Hepatocyte (in vitro differentiated cells): ENCODE data around the gene EVX2. TPM values are rescaled to one million over a fixed set of nuclear protein-coding genes. Genes with fewer than 3 reads are reported as not detected.

Experiments
- DNase-seq: peaks from one replicate; pipeline ENCODE4 v3.0.0-alpha.2; 2016; ENCODE audit warnings: low spot score
- H2AFZ ChIP-seq: fragments of 200-600 bp; sonication (generic); 2 replicates; pipeline ENCODE4 v1.6.0; 2016; ENCODE audit warnings: antibody characterized with exemption, mild to moderate bottlenecking
- H3K27ac ChIP-seq: fragments of 200-600 bp; sonication (generic); 2 replicates; pipeline ENCODE4 v1.5.1; 2016; ENCODE audit warnings: mild to moderate bottlenecking
- H3K27me3 ChIP-seq: fragments of 200-600 bp; sonication (generic); 2 replicates; pipeline ENCODE4 v1.6.1; 2016
- H3K36me3 ChIP-seq: fragments of 200-600 bp; sonication (generic); replicated peaks from 2 replicates; pipeline ENCODE4 v1.5.1; 2016; ENCODE audit warnings: low read depth; ENCODE audit not compliant: insufficient read depth
- H3K4me1 ChIP-seq: fragments of 200-600 bp; sonication (generic); 2 replicates; pipeline ENCODE4 v1.5.1; 2016; ENCODE audit warnings: mild to moderate bottlenecking, moderate library complexity; ENCODE audit not compliant: insufficient read depth
- H3K4me2 ChIP-seq: fragments of 200-600 bp; sonication (generic); 2 replicates; pipeline ENCODE4 v1.6.0; 2016
- H3K4me3 ChIP-seq: fragments of 200-600 bp; sonication (generic); 2 replicates; pipeline ENCODE4 v1.5.1; 2016; ENCODE audit warnings: mild to moderate bottlenecking
- H3K79me2 ChIP-seq: fragments of 200-600 bp; sonication (generic); 2 replicates; pipeline ENCODE4 v1.6.0; 2017; ENCODE audit warnings: mild to moderate bottlenecking
- H3K9me2 ChIP-seq: fragments of 200-600 bp; sonication (generic); replicated peaks from 2 replicates; pipeline ENCODE4 v1.6.0; 2017; ENCODE audit warnings: mild to moderate bottlenecking; ENCODE audit not compliant: insufficient read depth
- H3K9me3 ChIP-seq: fragments of 200-600 bp; sonication (generic); 2 replicates; pipeline ENCODE4 v1.5.1; 2016; ENCODE audit warnings: low read depth, mild to moderate bottlenecking
- H4K20me1 ChIP-seq: fragments of 200-600 bp; sonication (generic); 2 replicates; pipeline ENCODE4 v1.6.0; 2016; ENCODE audit warnings: mild to moderate bottlenecking; ENCODE audit not compliant: insufficient read depth, poor library complexity, severe bottlenecking
- EZH2 ChIP-seq: fragments of 200-600 bp; sonication (generic); IDR thresholded peaks from 2 replicates; pipeline ENCODE4 v1.6.1; 2016; ENCODE audit warnings: antibody characterized with exemption, mild to moderate bottlenecking, borderline replicate concordance
- EZH2phosphoT487 ChIP-seq: fragments of 200-600 bp; sonication (generic); IDR thresholded peaks from one replicate; pipeline ENCODE4 v1.6.1; 2018; ENCODE audit warnings: antibody characterized with exemption, mild to moderate bottlenecking, low read depth, moderate library complexity; ENCODE audit not compliant: unreplicated experiment, severe bottlenecking
- WGBS: methylation state at CpG from one replicate; pipeline ENCODE4 v1.1.6; 2016; ENCODE audit warnings: low lambda C conversion rate; ENCODE audit errors: missing lambda C conversion rate; 5-methylcytosine and 5-hydroxymethylcytosine counted together
- polyA plus RNA-seq: library from polyadenylated mRNA; unstranded; fragments of >200 nt; fragmentation: Nextera tagmentation; extraction: Ambion mirVana; gene quantifications from 2 replicates; pipeline ENCODE4 v1.2.1, GENCODE V29; 2016
- total RNA-seq: library from RNA; depleted of rRNA; stranded (reverse); fragments of >200 nt; gene quantifications from 2 replicates; pipeline ENCODE4 v1.2.3, GENCODE V29; 2014
- TF ChIP-seq, protein P1 (sequence below): fragments of 200-600 bp; sonication (generic); IDR thresholded peaks from 2 replicates; pipeline ENCODE4 v1.5.1; 2016; ENCODE audit warnings: antibody characterized with exemption, mild to moderate bottlenecking; ENCODE audit not compliant: poor library complexity

EVX2 gene
- total and polyA plus RNA-seq, 2 experiments from 2014 or later = 1.7 to 3.5 TPM

DNA sequence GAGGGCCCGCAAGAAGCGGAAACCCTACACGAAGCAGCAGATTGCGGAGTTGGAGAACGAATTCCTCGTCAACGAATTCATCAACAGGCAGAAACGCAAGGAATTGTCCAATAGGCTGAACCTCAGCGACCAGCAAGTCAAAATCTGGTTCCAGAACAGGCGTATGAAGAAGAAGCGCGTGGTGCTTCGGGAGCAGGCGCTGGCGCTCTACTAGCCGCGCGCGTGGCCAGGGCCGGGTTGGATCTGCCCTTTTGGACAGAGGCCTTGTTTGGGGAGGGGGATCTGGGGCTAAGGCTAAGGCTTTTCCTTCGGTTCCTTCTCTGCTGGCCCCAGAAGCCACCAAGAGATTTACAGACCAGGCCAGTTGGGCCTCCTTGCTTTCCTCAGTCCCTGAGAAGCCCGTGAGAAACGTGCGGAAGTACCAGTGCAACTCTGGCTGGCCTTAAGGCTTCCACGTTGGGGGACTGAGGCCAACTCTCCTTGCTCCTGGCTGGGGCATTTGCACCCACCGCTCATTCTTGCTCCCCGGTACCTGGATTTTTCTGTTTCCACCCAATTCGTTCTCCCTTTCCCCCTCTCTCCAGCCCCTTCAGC, 16.9 kb upstream of the EVX2 start:
- peaks cover 99% of the 10 kb centered on the region for H3K27me3 ChIP-seq
- peak overlapping the region; percentile 18 for H3K4me3 ChIP-seq
- no peak overlapping the region for H2AFZ ChIP-seq
- peaks cover 52% of the 10 kb centered on the region for H3K79me2 ChIP-seq
- no peak for DNase-seq
- H3K36me3 ChIP-seq = no peaks in the 10 kb centered on the region
- 17% methylated on average over 28 of the region's 28 CpGs for WGBS
- peak overlapping the region; percentile 91 for H3K4me2 ChIP-seq
- TF ChIP-seq EZH2phosphoT487 (peak; percentile 22), EZH2 (no peak)
- TF ChIP-seq, protein P1, sequence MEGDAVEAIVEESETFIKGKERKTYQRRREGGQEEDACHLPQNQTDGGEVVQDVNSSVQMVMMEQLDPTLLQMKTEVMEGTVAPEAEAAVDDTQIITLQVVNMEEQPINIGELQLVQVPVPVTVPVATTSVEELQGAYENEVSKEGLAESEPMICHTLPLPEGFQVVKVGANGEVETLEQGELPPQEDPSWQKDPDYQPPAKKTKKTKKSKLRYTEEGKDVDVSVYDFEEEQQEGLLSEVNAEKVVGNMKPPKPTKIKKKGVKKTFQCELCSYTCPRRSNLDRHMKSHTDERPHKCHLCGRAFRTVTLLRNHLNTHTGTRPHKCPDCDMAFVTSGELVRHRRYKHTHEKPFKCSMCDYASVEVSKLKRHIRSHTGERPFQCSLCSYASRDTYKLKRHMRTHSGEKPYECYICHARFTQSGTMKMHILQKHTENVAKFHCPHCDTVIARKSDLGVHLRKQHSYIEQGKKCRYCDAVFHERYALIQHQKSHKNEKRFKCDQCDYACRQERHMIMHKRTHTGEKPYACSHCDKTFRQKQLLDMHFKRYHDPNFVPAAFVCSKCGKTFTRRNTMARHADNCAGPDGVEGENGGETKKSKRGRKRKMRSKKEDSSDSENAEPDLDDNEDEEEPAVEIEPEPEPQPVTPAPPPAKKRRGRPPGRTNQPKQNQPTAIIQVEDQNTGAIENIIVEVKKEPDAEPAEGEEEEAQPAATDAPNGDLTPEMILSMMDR = no peak
- H3K9me2 ChIP-seq = no peaks in the 10 kb centered on the region
- H3K4me1 ChIP-seq = no peaks in the 10 kb centered on the region
- no peaks in the 10 kb centered on the region for H3K9me3 ChIP-seq
- no peaks in the 10 kb centered on the region for H4K20me1 ChIP-seq
- H3K27ac ChIP-seq = peak overlapping the region; percentile 93

DNA sequence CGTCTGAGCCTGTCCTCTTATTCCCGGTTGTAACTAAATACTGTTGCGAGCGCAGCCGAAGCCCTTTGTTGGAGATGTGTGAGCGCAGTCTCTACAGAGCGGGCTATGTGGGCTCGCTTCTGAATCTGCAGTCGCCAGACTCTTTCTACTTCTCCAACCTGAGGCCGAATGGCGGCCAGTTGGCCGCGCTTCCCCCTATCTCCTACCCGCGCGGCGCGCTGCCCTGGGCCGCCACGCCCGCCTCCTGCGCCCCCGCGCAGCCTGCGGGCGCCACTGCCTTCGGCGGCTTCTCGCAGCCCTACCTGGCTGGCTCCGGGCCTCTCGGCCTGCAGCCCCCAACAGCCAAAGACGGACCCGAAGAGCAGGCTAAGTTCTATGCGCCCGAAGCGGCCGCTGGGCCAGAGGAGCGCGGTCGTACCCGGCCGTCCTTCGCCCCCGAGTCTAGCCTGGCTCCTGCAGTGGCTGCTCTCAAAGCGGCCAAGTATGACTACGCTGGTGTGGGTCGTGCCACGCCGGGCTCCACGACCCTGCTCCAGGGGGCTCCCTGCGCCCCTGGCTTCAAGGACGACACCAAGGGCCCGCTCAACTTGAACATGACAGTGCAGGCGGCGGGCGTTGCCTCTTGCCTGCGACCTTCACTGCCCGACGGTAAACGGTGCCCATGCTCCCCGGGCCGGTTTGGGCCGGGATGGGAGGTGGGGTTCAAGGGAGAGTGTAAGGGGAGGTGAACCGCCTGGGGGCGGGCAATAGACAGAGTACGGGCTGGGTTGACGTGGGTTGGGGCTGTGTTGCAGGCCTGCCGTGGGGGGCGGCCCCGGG, 16.2 kb upstream of the EVX2 start, which contains the start of gene HOXD12:
Gene HOXD12 (plus strand): TSS at position 68 of the 819 bp plus-strand sequence. CDS start 7 bp downstream, at position 75.
- DNase-seq = no peak
- Histone ChIP-seq H3K4me3 (peak within 1 kb of the TSS; percentile 24), H3K9me2 (no peaks in the 10 kb centered on the region), H2AFZ (peak within 1 kb of the TSS; percentile 30), H3K9me3 (no peaks in the 10 kb centered on the region), H3K36me3 (no peaks in the 10 kb centered on the region), H3K4me2 (peak within 1 kb of the TSS; percentile 91), H4K20me1 (no peaks in the 10 kb centered on the region), H3K27me3 (peaks cover 99% of the 10 kb centered on the region), H3K79me2 (peaks cover 57% of the 10 kb centered on the region), H3K4me1 (no peaks in the 10 kb centered on the region), H3K27ac (peak within 1 kb of the TSS; percentile 93)
- TF ChIP-seq EZH2phosphoT487 (no peak), EZH2 (peak; percentile 76)
- TF ChIP-seq, protein P1 = no peak
- WGBS = 7% methylated on average over 66 of the region's 70 CpGs

GRCh38 chr2:176099159-176099727, 15.5 kb upstream of the EVX2 start:
- H3K4me3 ChIP-seq = peak overlapping the region; percentile 20
- no peaks in the 10 kb centered on the region for H3K9me3 ChIP-seq
- H3K36me3 ChIP-seq = no peaks in the 10 kb centered on the region
- no peak overlapping the region for H2AFZ ChIP-seq
- H3K79me2 ChIP-seq = peaks cover 64% of the 10 kb centered on the region
- WGBS = 11% methylated on average over 30 of the region's 30 CpGs
- peaks cover 99% of the 10 kb centered on the region for H3K27me3 ChIP-seq
- H3K27ac ChIP-seq = peak overlapping the region; percentile 93
- no peaks in the 10 kb centered on the region for H3K4me1 ChIP-seq
- H3K4me2 ChIP-seq = peak overlapping the region; percentile 91
- H3K9me2 ChIP-seq = no peaks in the 10 kb centered on the region
- DNase-seq = no peak
- TF ChIP-seq EZH2 (peak; percentile 38), EZH2phosphoT487 (no peak)
- TF ChIP-seq, protein P1 = no peak
- H4K20me1 ChIP-seq = peaks cover 6% of the 10 kb centered on the region
